ENCODE measurements around the gene RAET1E.
"Not testable (repeated sequence)": the region's sequence is repeated elsewhere in the genome, so short reads cannot be mapped to it uniquely, and the experiment has no call there.

The RAET1E gene

DNA sequence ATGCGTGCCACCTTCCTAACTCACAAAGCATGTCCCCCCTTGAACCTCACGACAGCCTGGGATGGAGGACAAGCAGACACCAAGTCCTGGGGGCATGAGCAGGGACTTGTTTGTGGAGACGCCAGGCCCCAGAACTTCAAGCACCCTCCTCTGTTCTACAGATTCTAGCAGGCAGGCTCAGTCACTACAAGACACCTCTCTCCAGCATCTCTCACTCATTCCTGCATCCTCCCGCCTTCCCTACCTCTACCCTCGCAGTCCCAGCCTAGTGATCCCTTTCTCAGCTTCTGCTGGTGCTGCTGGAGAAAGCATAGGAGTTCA is 37.4 kb downstream of the RAET1E start:
- TF ChIP-seq ZNF274 (IDR thresholded peaks at IDR 0.05; ENCODE audit: low read depth, low read length): no peak
- no peak overlapping the region for H3K4me3 ChIP-seq (ENCODE audit: low read length)

DNA sequence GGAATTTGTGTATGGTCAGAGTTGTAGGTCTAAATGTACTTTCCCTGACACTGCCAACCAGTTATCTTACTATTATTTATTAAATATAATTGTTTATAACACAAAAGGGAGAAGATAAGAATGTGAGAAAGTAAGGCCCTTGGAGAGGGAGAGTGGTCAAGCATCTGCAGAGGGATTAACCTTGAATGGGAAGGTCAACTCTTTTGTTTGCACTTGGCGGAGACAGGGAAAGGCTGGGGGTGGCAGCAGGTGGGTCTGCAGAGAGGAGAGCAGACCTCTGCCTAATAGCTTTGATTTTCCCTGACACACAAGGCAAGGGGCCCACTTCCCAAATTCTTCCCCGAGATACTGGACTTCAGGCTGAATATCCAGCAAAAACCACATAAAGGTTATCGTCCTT is 38.0 kb downstream of the RAET1E start:
- no peak for TF ChIP-seq ZNF274 (IDR thresholded peaks at IDR 0.05; ENCODE audit: low read depth, low read length)
- H3K4me3 ChIP-seq (ENCODE audit: low read length): no peak overlapping the region

DNA sequence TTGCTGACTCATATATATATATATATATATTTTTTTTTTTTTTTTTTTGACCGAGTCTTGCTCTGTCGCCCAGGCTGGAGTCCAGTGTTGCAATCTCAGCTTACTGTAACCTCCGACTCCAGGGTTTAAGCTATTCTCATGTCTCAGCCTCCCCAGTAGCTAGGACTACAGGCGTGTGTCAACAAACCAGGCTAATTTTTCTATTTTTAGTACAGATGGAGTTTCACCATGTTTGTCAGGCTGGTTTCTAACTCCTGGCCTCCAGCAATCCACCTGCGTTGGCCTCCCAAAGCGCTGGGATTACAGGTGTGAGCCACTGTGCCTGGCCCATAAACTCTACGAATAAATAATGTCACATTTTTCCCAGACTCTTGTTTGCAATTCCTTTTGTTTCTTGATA is 38.5 kb downstream of the RAET1E start:
- TF ChIP-seq ZNF274 (IDR thresholded peaks at IDR 0.05; ENCODE audit: low read depth, low read length): no peak
- H3K4me3 ChIP-seq (ENCODE audit: low read length): no peak overlapping the region

DNA sequence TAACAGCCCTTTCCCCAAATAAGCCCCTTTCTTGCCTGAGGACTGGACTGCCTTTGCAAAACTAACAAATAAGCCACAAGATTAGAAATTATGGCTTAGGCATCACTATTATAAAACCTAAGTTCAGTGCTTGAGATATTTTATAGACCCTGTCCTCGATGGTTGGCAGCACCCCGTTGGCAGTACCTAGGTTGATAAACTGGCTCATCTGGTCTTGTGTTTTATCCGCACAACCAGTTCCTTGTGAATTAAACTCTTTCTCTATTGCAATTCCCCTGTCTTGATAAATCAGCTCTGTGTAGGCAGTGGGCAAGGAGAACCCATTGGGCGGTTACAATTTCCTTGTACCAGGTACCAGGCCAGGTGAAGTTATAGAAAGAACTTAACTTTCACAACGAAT is 40.4 kb downstream of the RAET1E start:
- TF ChIP-seq ZNF274 (IDR thresholded peaks at IDR 0.05; ENCODE audit: low read depth, low read length): no peak

DNA sequence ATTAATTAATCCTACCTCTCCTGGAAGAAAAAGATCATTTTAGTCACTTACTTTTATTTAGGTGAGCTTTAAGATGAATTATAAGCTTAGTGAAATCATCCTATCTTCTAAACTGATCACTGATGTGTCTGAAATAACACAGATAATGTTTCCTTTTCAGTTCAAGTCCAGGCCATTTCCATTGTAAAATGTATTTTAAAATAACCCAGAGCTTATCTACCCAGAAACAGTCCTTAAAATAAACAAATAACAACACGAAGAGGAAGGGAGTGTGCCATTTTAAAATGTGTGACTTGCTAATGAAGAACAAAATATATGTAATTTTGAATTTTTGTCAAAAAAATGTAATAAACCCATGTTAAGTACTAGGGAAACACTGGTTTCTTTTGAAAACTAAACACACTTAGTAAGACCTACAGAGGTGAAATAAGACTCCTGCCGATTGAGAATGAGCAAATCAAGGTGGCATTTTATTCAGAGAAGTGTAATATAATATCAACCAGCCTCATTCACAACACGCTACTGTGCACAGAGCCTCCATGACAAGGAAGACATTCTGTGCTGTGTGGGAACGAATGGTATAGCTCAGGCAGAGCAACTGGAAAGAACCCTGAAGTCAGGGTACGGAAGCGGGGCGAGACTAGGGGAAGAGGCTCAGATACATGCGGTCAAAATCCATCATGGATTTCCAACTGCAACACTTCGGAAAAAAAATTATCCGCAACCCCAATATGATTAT is 41.5 kb downstream of the RAET1E start:
- TF ChIP-seq ZNF274 (IDR thresholded peaks at IDR 0.05; ENCODE audit: low read depth, low read length): no peak
- H3K4me3 ChIP-seq (ENCODE audit: low read length): no peak overlapping the region

More for the DNA sequence above, 40.4 kb downstream of the RAET1E start:
- no peak overlapping the region for H3K4me3 ChIP-seq (ENCODE audit: low read length)

DNA sequence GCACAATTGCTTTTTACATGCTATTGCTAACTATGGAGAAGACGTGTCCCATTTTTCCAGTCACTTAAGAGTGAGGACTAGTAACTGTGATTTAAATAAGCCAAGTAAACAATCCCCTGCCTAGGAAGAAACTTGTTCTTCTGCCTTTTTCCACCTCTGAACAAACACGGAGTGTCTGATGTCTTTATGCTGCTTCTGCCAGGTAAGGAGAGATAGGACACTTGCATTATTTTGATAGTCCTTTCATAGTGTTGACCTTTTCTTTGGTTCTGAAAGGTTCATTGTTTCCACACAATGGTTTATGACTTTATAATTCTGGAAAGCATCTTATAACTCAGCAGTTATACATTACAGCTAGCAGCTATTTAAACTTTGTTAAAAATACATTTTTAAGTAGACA is 42.2 kb downstream of the RAET1E start:
- no peak overlapping the region for H3K4me3 ChIP-seq (ENCODE audit: low read length)
- TF ChIP-seq ZNF274 (IDR thresholded peaks at IDR 0.05; ENCODE audit: low read depth, low read length): no peak

DNA sequence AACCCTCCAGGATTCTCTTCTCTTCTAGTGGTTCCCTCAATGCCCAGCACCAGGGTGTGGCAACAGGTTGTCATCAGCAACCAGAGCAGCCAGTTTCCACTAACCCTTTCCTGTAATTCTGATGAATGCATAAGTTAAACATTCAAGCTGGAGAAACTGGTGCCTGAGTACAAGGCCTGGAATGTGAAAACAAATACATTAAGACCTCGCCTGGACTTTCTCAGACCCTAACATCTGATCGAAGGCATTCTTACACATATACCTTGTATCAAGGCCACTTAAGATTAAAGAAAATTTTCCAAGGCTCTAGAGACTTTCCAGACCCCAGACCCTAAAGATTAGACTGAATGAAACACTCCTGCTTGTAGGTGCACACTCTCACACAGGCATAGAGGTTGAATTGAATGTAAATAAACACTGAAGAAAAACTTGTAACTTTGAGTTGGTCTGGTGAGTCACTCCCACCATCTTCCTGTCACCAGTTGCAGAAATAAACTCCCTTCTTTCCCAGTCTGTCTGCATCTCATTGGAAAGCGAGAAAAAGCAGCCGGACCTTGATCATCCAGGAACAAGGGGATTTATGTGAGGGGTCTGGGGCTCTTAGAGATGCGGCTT is 42.8 kb downstream of the RAET1E start:
- TF ChIP-seq ZNF274 (IDR thresholded peaks at IDR 0.05; ENCODE audit: low read depth, low read length): no peak
- H3K4me3 ChIP-seq (ENCODE audit: low read length): no peak overlapping the region

DNA sequence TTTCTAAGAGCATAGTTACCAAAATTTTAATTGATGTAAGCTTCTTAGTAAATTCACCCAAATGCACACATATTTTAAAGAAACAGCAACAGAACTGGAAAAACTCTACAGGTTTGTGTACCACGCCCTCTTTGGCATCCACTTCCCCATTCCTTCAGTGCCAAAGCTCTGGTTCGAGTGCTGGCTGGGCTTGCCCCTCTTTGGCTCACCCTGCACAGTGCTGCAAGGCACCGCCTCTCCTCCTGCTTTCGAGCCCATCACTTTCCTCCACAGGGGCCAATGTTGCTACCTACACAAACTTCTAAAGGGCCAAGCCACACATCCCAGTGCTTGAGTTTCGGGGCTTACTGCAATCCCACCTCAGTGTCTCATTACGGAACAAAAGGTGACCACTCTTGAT is 43.4 kb downstream of the RAET1E start:
- no peak for TF ChIP-seq ZNF274 (IDR thresholded peaks at IDR 0.05; ENCODE audit: low read depth, low read length)
- no peak overlapping the region for H3K4me3 ChIP-seq (ENCODE audit: low read length)

DNA sequence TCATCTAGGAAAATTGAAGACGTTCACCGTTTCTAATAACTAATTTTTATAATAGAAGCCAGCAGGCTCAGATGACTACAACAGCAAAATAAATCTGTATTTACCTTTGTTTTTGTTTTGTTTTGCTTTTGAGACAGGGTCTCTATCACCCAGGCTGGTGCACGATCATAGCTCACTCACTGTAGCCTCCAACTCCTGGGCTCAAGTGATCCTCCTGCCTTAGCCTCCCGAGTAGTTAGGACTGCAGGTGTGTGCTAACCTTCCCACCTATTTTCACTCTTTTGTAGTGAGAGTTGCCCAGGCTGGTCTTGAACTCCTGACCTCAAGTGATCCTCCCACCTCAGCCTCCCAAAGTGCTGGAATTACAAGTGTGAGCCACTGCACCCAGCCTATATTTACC is 43.9 kb downstream of the RAET1E start:
- not testable (repeated sequence) for H3K4me3 ChIP-seq (ENCODE audit: low read length)

DNA sequence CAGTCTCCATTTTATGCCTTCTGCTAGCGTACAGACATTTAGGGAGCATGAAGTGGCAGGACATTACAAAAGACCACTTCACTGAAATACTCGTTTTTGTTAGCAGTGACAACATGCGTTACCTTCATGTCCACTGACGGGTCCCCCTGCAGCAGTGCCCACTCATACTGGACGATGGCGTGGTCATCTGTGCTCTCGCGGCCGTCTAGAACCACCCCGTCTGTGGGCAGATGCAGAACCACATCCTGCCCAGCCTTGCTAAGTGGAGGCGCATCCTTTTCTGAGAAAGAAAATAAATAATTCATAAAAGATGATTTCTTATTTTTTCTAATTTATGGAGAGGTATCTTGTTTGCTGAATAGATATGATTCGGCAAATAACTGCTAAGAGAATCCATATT is 45.0 kb downstream of the RAET1E start:
- TF ChIP-seq ZNF274 (IDR thresholded peaks at IDR 0.05; ENCODE audit: low read depth, low read length): no peak

DNA sequence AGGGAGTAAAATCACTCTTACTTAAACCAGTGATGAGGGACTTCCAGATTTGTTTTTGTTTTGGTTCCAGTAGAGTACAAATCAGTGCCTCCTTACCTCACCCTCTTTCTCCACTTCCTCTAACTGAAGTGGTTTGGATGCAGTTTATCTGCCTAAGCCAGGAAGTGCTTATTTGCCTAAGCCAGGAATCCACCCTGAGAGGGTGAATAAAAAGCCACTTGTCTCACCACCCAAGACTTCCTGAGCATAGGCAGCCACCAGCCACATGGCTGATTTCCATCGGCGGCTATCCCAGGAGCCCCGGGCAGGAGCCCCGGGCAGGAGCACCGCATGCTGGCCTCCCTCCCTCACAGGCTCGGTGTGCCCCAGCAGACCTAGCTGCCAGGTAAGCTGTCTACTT is 45.7 kb downstream of the RAET1E start:
- no peak overlapping the region for H3K4me3 ChIP-seq (ENCODE audit: low read length)
- no peak for TF ChIP-seq ZNF274 (IDR thresholded peaks at IDR 0.05; ENCODE audit: low read depth, low read length)

More for the DNA sequence above, 45.0 kb downstream of the RAET1E start:
- H3K4me3 ChIP-seq (ENCODE audit: low read length): no peak overlapping the region

DNA sequence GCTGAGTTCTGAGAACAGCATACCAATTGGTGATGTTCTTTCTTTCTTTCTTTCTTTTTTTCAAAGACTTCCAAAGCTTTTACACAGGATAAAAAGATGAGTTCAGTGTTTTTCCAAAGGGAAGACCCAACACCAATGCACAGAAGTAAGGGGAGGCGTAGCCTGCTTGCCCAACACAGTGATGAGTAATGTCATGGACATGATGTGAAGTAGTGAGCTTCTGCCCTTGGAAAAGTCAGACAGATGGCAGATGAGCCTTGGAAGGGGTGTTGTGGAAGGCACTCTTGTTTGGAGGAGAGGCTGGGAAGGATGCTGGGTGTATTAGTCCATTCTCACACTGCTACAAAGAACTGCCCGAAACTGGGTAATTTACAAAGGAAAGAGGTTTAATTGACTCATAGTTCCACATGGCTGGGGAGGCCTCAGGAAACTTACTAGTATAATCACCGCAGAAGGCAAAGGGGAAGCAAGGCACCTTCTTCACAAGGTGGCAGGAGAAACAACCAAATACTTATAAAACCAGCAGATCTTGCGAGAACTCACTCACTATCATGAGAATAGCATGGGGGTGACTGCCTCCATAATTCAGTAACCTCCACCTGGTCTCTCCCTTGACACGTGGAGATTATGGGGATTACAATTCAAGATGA is 46.3 kb downstream of the RAET1E start:
- no peak overlapping the region for H3K4me3 ChIP-seq (ENCODE audit: low read length)
- TF ChIP-seq ZNF274 (IDR thresholded peaks at IDR 0.05; ENCODE audit: low read depth, low read length): no peak

DNA sequence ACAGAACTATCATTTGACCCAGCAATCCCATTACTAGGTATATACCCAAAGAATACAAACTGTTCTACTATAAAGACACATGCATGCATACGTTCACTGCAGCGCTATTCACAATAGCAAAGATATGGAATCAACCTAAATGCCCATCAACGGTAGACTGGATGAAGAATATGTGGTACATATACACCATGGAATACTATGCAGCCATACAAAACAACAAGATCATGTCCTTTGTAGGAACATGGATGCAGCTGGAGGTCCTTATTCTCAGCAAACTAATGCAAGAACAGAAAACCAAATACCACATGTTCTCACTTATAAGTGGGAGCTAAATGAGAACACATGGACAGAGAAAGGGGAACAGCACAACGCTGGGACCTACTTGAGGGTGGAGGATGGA is 49.6 kb downstream of the RAET1E start:
- not testable (repeated sequence) for H3K4me3 ChIP-seq (ENCODE audit: low read length)

Measured in GM08714 (cell line).